Liver (tissue), 9 donors: ENCODE measurements around the gene ABRACL. TPM values are rescaled to one million over a fixed set of nuclear protein-coding genes. Genes with fewer than 3 reads are reported as not detected.
"Not testable (repeated sequence)": the region's sequence is repeated elsewhere in the genome, so short reads cannot be mapped to it uniquely, and the experiment has no call there.

ENCODE experiments used
- DNase-seq: peaks from one replicate; pipeline ENCODE4 v3.0.0-alpha.2; 2017; ENCODE audit warnings: low spot score
- H3K27ac ChIP-seq, 2 donors: one replicate each; pipeline ENCODE4 v1.7.0; 2013; ENCODE audit warnings: inconsistent platforms in 2 of 2, low read length in 2 of 2, control low read depth in 1 of 2, low read depth in 1 of 2, mild to moderate bottlenecking in 1 of 2
- H3K27me3 ChIP-seq, 4 donors: one replicate each; pipeline versions ENCODE4 v1.6.1 to v1.7.0; 2013; ENCODE audit warnings: low read length in 3 of 4, inconsistent platforms in 1 of 4, mild to moderate bottlenecking in 1 of 4, moderate library complexity in 1 of 4; ENCODE audit not compliant: control insufficient read depth in 4 of 4, insufficient read depth in 4 of 4
- H3K36me3 ChIP-seq, 4 donors: one replicate each; pipeline versions ENCODE4 v1.6.1 to v1.7.0; 2013; ENCODE audit warnings: low read length in 3 of 4, mild to moderate bottlenecking in 3 of 4, low read depth in 1 of 4, moderate library complexity in 1 of 4; ENCODE audit not compliant: control insufficient read depth in 4 of 4, insufficient read depth in 3 of 4
- H3K4me1 ChIP-seq, 4 donors: one replicate each; pipeline versions ENCODE4 v1.6.1 to v1.7.0; 2013; ENCODE audit warnings: low read length in 3 of 4, mild to moderate bottlenecking in 3 of 4, moderate library complexity in 1 of 4; ENCODE audit not compliant: control insufficient read depth in 4 of 4, insufficient read depth in 4 of 4
- H3K4me3 ChIP-seq, 3 donors: one replicate each; pipeline versions ENCODE4 v1.6.1 to v1.7.0; 2013; ENCODE audit warnings: low read length in 3 of 3, control low read depth in 1 of 3, low read depth in 1 of 3, mild to moderate bottlenecking in 1 of 3
- H3K9ac ChIP-seq, 2 donors: one replicate each; pipeline ENCODE4 v1.7.0; 2013; ENCODE audit warnings: low read length in 2 of 2, mild to moderate bottlenecking in 2 of 2, moderate library complexity in 2 of 2, control low read depth in 1 of 2, low read depth in 1 of 2
- H3K9me3 ChIP-seq, 4 donors: one replicate each; pipeline versions ENCODE4 v1.6.1 to v1.7.0; 2013; ENCODE audit warnings: low read length in 3 of 4; ENCODE audit not compliant: control insufficient read depth in 4 of 4
- CTCF ChIP-seq: fragments of 150-350 bp; IDR thresholded peaks from 2 replicates; pipeline ENCODE4 v1.5.1; 2017; ENCODE audit warnings: improper control_type of control experiment, low read depth, low read length; ENCODE audit not compliant: missing input control
- EGR1 ChIP-seq, 2 donors: IDR thresholded peaks; 2 replicates each; pipeline ENCODE4 v1.6.1; 2016 to 2018; ENCODE audit warnings: antibody characterized with exemption in 2 of 2, low read depth in 2 of 2
- FOXA1 ChIP-seq: IDR thresholded peaks from 2 replicates; pipeline ENCODE4 v1.6.1; 2016; ENCODE audit warnings: antibody characterized with exemption
- FOXA2 ChIP-seq: IDR thresholded peaks from 2 replicates; pipeline ENCODE4 v1.6.1; 2016; ENCODE audit warnings: antibody characterized with exemption
- HNF4A ChIP-seq, 2 donors: conservative IDR thresholded peaks; 2 replicates each; pipeline ENCODE4 v1.6.1; 2016; ENCODE audit warnings: antibody characterized with exemption in 2 of 2, mild to moderate bottlenecking in 2 of 2
- JUND ChIP-seq, 2 donors: IDR thresholded peaks; 2 replicates each; pipeline ENCODE4 v1.6.1; 2016; ENCODE audit warnings: antibody characterized with exemption in 2 of 2
- MAX ChIP-seq: IDR thresholded peaks from 2 replicates; pipeline ENCODE4 v1.6.1; 2016; ENCODE audit warnings: antibody characterized with exemption
- NR2F2 ChIP-seq: IDR thresholded peaks from 2 replicates; pipeline ENCODE4 v1.6.1; 2016; ENCODE audit warnings: antibody characterized with exemption
- RAD21 ChIP-seq, 2 donors: IDR thresholded peaks; 2 replicates each; pipeline ENCODE4 v1.6.1; 2016; ENCODE audit warnings: antibody characterized with exemption in 2 of 2, mild to moderate bottlenecking in 2 of 2
- REST ChIP-seq: IDR thresholded peaks from 2 replicates; pipeline ENCODE4 v1.6.1; 2016; ENCODE audit warnings: antibody characterized with exemption, mild to moderate bottlenecking
- YY1 ChIP-seq: IDR thresholded peaks from 2 replicates; pipeline ENCODE4 v1.6.1; 2016; ENCODE audit warnings: antibody characterized with exemption, mild to moderate bottlenecking
- WGBS: extraction: QIAGEN DNeasy Blood & Tissue Kit; methylation state at CpG from one replicate; pipeline ENCODE4 v1.1.7; 2013; 5-methylcytosine and 5-hydroxymethylcytosine counted together
- polyA plus RNA-seq, 2 donors: library from polyadenylated mRNA; stranded (reverse) in 1 of 2; unstranded in 1 of 2; fragments of 200-250 nt in 1 of 2; fragments of >200 nt in 1 of 2; fragmentation: Nextera tagmentation in 1 of 2; extraction: Ambion mirVana in 1 of 2; gene quantifications; one replicate each; pipeline versions ENCODE4 v1.2.1 to v1.2.3, GENCODE V29; 2013 to 2015
- total RNA-seq, 2 donors: library from RNA; depleted of rRNA; stranded (reverse); fragments of >200 nt; gene quantifications; one replicate each; pipeline ENCODE4 v1.2.3, GENCODE V29; 2014
- TF ChIP-seq, protein P1 (sequence below): IDR thresholded peaks from 2 replicates; pipeline ENCODE4 v1.6.1; 2016; ENCODE audit warnings: antibody characterized with exemption
- donor health status: healthy.
- donor health status: healthy.
- donor health status: healthy.
- donor health status: healthy.
- donor health status: healthy.

Gene ABRACL
- total and polyA plus RNA-seq, 4 donors = 14.2 to 66.3 (median 26.8) TPM

GRCh38 chr6:139019722-139020121 lies 8.8 kb upstream of the ABRACL start:
- TF ChIP-seq HNF4A (conservative IDR thresholded peaks at IDR 0.05) (peak; percentile 12 to 29), YY1 (peak; percentile 39), RAD21 (IDR thresholded peaks at IDR 0.05) (no peak)
- Histone ChIP-seq H3K36me3 (no peaks in the 10 kb centered on the region), H3K27me3 (no peaks in the 10 kb centered on the region), H3K9ac (peak overlapping the region in 1 of 2 donors; percentile 37), H3K27ac (no peak overlapping the region), H3K4me3 (no peak overlapping the region), H3K4me1 (peaks cover 10 to 42% (median 36%) of the 10 kb centered on the region in 4 donors), H3K9me3 (no peaks in the 10 kb centered on the region)
- DNase-seq = no peak
- 48% methylated on average over 2 of the region's 2 CpGs for WGBS

DNA sequence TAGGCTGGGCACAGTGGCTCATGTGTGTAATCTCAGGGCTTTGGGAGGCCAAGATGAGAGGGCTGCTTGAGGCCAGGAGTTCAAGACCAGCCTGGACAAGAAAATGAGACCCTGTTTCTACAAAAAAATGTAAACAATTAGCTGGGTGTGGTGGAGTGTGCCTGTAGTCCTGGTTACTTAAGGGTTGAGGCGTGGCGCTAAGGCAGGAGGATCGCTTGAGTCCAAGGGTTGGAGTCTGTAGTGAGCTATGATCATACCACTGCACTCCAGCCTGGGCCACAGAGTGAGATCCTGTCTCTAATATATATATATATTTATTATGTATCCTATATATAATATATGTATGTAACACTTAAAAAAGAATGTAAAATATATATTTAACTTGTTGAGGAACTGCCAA lies 7.9 kb upstream of the ABRACL start:
- H3K9ac ChIP-seq = no peak overlapping the region
- DNase-seq = no peak
- H3K9me3 ChIP-seq = no peaks in the 10 kb centered on the region
- WGBS = 92% methylated on average over 3 of the region's 3 CpGs
- no peak overlapping the region for H3K4me3 ChIP-seq
- H3K27ac ChIP-seq = no peak overlapping the region
- peaks cover 10 to 32% (median 29%) of the 10 kb centered on the region in 4 donors for H3K4me1 ChIP-seq
- H3K36me3 ChIP-seq = no peaks in the 10 kb centered on the region
- no peaks in the 10 kb centered on the region for H3K27me3 ChIP-seq
- TF ChIP-seq EGR1 (IDR thresholded peaks at IDR 0.05; ENCODE audit: low read depth in 2 of 2) (no peak), CTCF (no peak), JUND (IDR thresholded peaks at IDR 0.05) (no peak), FOXA1 (no peak), MAX (no peak), REST (no peak), FOXA2 (no peak), NR2F2 (no peak), HNF4A (conservative IDR thresholded peaks at IDR 0.05) (no peak)
- TF ChIP-seq, protein P1, sequence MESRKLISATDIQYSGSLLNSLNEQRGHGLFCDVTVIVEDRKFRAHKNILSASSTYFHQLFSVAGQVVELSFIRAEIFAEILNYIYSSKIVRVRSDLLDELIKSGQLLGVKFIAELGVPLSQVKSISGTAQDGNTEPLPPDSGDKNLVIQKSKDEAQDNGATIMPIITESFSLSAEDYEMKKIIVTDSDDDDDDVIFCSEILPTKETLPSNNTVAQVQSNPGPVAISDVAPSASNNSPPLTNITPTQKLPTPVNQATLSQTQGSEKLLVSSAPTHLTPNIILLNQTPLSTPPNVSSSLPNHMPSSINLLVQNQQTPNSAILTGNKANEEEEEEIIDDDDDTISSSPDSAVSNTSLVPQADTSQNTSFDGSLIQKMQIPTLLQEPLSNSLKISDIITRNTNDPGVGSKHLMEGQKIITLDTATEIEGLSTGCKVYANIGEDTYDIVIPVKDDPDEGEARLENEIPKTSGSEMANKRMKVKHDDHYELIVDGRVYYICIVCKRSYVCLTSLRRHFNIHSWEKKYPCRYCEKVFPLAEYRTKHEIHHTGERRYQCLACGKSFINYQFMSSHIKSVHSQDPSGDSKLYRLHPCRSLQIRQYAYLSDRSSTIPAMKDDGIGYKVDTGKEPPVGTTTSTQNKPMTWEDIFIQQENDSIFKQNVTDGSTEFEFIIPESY = no peak

DNA sequence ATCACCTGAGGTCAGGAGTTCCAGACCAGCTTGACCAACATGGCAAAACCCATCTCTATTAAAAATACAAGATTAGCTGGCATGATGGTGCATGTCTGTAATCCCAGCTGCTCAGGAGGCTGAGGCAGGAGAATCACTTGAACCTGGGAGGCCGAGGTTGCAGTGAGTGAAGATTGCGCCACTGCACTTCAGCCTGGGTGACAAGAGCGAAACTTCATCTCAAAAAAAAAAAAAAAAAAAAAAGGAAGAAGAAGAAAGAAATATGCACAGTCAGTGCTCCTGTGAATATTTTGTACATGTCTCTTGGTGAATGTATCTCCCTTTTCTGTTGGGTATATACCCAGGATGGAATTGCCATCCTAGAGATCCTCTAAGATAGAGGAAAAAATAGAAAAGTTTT lies 3.1 kb upstream of the ABRACL start:
- H3K9me3 ChIP-seq, DNase-seq, H3K27me3 ChIP-seq, H3K9ac ChIP-seq, H3K27ac ChIP-seq, H3K4me3 ChIP-seq, H3K36me3 ChIP-seq: not testable (repeated sequence)
- WGBS = 86% methylated on average over 3 of the region's 3 CpGs
- H3K4me1 ChIP-seq = peaks cover 2 to 22% (median 14%) of the 10 kb centered on the region in 4 donors
